ENCODE data around the gene NUB1.

Gene NUB1

GRCh38 chr7:151408839-151409666 is 67.4 kb downstream of the NUB1 start:
- DNase-seq, result no peak

DNA sequence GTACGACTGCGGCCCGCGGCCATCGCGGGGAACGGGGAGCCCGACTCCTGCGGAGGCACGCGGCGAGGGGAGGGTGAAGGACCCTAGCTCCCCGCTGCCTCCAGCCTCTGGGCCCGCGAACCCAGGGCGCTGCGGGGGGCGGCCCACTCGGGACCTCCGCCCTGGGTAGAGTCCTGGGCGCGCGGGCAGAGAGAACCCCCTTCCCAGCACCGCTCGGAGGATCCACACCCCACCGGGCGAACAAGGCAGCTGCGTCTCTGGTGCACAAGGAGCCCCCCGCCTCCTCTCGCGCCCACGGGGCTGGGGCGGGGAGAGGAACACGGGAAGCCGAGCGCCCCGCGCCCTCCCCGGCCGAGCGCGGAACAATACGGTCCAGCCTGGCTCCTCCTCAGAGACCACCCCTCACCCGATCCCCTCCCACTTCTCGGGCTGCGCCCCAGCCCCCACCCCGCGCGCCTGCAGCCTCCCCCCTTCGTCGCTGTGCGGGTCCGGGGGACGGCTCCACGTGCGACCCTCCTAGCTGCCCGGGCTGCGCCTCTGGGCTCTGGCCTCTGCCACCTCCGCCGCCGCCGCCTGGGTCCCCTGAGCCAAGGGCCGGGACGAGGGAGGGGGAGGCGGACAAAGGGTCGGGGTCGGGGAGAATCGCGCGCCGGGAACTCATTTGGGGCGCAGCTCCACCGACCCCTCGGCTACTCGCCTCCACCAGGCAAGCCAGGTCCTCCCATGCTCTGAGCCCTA is 68.2 kb downstream of the NUB1 start, which contains the start of gene WDR86:
Gene WDR86 (minus strand): TSS at position 372 of the 738 bp plus-strand sequence. CDS start 449 bp downstream, outside the sequence.
- no peak for DNase-seq

- DNase-seq, result no peak
Observed at GRCh38 chr7:151410405-151411390, 69.1 kb downstream of the NUB1 start.

DNA sequence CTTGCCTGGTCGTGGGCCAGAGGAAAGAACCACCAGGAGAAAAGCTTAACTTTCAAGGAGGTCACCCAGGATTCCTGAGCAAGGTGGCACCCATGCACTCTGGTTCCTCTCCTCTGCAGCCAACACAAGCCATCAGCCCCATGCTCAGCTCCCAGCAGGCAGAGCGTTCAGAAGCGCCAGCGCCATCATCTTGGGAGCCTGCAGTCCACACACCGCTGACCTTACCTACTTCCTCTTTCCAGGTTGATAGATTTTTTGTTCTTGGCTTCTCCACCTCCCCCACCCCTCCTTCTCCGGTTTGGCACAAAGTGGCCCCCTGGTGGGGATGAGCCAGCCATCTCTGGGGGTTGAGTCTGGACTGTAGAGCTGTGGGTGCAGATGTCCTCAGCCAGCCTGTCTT is 69.9 kb downstream of the NUB1 start:
- no peak for DNase-seq

DNA sequence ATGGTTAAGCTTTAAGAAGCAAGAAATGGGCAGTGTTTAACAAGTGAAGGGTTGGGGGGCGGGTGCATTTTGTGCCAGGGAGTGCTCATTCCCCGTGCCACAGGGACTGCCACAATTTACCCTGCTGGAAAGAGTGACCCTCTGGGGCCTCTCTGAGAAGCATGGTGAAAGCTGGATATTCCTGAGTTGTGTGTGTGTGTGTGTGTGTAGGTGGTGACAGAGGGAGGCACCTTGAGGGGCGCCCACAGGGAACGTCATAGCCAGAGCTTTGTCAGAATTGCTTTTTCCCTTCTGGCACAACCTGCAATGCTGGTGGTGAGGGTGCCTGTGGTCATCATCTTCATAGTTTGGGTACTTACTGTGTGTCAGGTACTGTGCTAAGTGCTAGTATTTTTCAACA is 70.7 kb downstream of the NUB1 start:
- no peak for DNase-seq

GRCh38 chr7:151413241-151413640 is 71.6 kb downstream of the NUB1 start:
- DNase-seq, result no peak

DNA sequence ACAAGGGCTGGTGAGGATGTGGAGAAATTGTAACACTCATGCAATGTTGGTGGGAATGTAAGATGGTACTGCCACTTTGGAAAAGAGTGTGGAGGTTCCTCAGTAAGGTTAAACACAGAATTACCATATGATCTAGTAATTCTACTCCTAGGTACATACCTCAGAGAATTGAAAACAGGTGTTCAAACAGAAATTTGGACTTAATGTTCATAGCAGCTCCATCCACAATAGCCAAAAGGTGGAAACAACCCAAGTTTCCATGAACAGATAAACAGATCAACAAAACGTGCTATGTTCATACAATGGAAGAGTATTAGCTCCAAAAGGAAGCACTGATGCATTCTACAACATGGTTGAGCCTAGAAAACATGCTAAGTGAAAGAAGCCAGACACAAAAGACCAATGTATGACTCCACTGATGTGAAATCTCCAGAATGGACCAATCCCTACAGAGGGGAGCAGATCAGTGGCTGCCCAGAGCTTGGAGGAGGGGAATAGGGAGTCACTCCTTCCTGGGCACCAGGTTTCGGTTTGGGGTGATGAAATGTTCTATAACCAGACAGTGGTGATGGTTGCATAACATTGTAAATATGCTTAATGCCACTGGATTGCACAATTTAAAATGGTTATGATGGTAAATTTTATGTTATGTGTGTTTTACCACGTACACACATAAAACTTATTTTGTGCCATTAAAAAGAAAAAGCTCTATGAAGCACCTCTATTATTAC is 73.9 kb downstream of the NUB1 start:
- no peak for DNase-seq

DNA sequence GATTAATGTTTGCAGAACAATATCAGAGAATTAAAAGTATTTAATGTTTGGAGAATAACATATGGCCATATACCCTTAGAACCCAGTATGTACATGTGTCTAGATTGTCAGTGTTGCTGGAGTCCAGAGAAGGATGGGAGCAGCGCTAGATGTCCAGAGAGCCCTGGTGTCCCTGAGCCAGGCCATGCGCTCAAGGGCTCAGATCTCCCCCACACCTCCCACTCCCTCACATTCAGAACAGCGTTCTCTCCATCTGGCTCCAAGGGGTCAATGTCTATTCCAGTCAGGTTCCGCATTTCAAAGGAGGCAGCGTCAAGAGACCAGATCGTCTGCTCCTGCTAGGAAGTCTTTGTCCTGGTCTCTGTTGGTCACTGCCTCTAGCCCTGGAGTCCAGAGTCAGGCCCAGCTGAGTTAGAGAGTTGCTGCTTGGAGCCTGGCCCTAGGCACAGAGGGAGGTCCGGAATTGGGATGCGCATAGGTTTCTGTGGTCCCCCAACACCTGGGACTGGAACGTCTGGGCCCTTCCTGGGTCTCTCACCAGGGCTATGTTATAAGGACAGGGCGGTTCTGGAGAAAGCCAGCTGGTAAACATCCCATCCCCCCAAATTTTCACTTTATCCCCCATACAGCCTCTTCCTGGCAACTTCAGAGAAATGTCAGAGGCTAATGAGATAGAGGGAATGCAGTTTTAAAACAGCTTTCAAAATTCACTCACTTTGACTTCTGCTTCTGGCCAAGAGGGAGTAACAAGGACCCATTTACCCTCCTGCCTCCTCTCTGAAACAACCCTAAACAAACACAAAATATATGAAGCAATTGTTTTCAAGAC is 74.7 kb downstream of the NUB1 start:
- no peak for DNase-seq

DNA sequence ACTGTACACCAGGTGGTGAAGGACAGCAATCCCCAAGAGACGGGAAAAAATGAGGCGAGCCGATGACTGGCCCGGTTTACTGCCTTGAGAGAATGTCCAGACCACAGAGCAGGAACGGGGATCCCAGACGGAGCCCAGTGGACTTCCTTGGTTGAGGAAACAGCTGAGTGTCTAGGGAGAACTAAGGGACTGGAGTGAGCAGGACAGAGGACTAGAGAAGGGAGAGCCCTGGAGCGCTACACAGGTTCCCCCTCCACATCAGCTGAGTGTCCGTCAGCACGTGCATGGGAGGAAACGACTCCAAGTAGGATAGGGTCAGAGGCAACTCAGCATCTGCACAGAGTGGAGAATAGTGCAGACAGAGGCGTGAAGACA is 75.3 kb downstream of the NUB1 start:
- no peak for DNase-seq

DNA sequence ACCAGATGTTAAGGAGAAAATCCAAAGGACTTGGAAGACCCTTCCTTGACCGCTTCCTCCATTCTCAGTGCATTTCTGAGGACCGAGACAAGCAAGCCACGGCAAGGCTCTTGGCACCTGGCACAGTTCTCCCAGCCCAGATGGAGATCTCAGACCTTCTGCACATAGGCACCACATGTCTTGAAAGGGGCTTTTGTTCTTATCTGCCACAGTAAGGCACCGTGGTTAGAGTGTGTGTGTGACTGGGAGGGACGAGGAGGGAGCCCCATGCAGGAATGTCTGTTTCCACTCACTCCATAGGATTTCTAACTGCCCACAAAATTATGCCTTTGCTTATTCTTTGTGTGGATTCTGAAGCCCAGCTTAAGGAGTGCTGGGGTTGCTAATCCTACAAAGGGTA is 78.5 kb downstream of the NUB1 start:
- no peak for DNase-seq

DNA sequence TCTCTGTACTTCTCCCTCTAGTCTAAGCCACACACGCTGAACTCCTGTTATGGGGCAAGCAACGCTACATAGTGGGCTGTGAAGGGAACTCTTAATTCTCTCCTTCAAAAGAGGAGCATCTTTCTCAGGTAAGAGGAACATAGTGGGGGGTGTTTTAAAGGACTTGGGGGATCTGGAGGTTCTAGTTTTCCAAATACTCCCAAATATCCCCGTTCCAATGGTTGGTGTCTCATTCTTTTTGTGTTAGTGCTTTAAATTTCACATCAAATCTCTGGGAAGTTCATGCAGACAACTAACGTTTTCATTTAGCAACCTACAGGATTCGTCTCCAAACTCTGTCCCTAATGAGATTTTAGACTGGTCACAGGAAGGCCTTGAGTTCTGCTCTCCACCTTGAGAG is 80.6 kb downstream of the NUB1 start:
- no peak for DNase-seq

GRCh38 chr7:151423226-151423625 is 81.6 kb downstream of the NUB1 start:
- DNase-seq, result no peak

DNA sequence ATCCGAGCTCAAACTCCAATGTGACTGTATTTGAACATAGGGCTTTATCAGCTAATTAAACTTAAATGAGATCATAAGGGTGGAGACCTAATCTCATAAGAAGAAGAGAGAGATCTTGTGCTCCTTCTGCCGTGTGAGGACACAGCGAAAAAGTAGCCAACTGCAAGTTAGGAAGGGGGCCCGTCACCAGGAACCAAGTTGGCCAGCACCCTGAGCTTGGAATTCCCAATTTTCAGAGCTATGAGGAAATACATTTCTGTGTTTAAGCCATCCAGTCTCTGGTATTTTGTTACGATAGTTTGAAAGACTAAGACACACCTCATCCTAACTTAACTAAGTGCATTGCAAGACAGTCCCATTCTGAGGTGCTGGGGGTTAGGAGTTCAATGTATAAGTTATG is 82.3 kb downstream of the NUB1 start:
- DNase-seq, result no peak

GRCh38 chr7:151424799-151425198 is 83.2 kb downstream of the NUB1 start:
- no peak for DNase-seq

DNA sequence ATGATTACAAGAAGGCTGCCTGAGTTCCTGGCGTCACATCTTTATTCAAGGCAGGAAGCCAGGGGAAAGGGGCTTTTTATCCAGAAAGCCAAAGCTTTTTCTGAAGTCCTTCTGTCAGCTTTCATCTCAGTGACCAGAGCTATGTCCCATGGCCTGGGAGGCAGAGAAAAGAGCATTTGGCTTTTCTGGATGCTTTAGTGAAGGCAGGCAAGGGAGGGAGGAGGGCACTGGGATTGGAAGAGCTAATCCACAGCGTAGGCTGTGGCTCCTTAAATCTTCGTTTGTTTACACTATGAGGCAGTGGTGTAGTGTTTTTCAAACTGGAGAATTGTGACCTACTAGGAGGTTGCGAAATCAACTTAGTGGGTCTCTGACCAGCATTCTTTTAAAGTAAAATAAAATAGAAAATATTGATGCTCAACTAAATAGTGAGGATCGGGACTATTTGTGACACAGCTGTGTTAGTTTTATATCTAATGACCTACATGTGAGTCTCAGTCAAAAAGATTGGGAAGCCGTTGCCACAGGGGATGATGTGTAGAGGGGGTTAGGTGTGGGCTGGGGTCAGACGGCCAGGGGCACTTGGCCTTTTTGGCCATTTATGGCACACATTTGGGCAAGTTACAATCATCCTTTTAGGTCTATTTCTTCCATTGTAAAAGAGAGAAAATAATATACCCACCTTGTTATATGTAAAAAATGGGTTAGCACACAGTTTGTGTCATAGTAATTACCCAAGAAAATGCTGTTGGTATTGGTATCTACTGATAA is 84.2 kb downstream of the NUB1 start:
- DNase-seq, result no peak

DNA sequence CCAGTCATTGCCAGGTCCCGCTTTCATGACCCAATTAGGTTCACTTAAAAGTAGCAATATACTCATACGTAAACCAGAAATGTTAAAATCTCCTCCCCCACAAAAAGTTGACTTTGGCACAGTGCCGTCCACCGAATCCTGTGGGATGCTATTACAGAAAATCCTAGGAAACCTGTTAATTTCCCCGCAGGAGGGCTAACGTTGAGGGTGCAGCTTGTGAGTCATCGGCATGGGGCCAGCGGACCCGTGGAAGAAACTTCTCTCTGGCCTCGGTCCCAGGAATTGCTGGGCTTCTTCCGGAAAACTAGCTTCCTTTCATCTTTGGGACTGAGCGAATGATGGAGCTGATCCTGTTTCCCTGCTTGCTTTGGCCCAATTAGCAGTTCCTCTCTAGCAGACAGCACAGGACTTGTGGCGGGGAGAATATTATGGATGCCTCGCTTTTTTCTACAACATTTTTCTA is 84.9 kb downstream of the NUB1 start:
- DNase-seq, result no peak

GRCh38 chr7:151426904-151427704 is 85.5 kb downstream of the NUB1 start:
- DNase-seq, result no peak

- no peak for DNase-seq
Observed at GRCh38 chr7:151427705-151428377, 86.2 kb downstream of the NUB1 start.
